Mammary epithelial cell (primary cell): ENCODE measurements around the gene ABHD12B.
"Not testable (repeated sequence)": the region's sequence is repeated elsewhere in the genome, so short reads cannot be mapped to it uniquely, and the experiment has no call there.

Source experiments
- EZH2 ChIP-seq: IDR thresholded peaks from 2 replicates; pipeline ENCODE4 v1.6.1; 2012; ENCODE audit warnings: low read length, inconsistent platforms, borderline replicate concordance
- TF ChIP-seq, protein P1 (sequence below), 2 donors: IDR thresholded peaks in 1 of 2; conservative IDR thresholded peaks in 1 of 2; 2 replicates each; pipeline ENCODE4 v1.5.1; 2011 to 2012; ENCODE audit warnings: inconsistent platforms in 2 of 2, low read length in 2 of 2, mild to moderate bottlenecking in 2 of 2, control low read depth in 1 of 2, low read depth in 1 of 2; ENCODE audit not compliant: insufficient read depth in 1 of 2; ENCODE audit errors: extremely low read depth in 1 of 2

DNA sequence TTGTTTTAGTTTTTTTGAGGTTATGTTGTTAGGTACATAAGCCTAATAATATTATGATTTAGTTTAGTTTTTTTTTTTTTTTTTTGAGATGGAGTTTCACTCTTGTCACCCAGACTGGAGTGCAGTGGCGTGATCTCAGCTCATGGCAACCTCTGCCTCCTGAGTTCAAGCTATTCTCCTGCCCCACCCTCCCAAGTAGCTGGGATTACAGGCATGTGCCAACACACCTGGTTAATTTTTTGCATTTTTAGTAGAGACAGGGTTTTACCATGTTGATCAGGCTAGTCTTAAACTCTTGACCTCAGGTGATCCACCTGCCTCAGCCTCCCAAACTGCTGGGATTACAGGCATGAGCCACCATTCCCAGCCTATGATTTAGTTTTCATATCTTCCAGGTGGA lies 25.2 kb downstream of the ABHD12B start:
- TF ChIP-seq, protein P1, sequence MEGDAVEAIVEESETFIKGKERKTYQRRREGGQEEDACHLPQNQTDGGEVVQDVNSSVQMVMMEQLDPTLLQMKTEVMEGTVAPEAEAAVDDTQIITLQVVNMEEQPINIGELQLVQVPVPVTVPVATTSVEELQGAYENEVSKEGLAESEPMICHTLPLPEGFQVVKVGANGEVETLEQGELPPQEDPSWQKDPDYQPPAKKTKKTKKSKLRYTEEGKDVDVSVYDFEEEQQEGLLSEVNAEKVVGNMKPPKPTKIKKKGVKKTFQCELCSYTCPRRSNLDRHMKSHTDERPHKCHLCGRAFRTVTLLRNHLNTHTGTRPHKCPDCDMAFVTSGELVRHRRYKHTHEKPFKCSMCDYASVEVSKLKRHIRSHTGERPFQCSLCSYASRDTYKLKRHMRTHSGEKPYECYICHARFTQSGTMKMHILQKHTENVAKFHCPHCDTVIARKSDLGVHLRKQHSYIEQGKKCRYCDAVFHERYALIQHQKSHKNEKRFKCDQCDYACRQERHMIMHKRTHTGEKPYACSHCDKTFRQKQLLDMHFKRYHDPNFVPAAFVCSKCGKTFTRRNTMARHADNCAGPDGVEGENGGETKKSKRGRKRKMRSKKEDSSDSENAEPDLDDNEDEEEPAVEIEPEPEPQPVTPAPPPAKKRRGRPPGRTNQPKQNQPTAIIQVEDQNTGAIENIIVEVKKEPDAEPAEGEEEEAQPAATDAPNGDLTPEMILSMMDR (conservative IDR thresholded peaks at IDR 0.05 in 1 of 2, IDR thresholded peaks at IDR 0.05 in 1 of 2; ENCODE audit: extremely low read depth in 1 of 2, insufficient read depth in 1 of 2, low read depth in 1 of 2, low read length in 2 of 2) = not testable (repeated sequence)
- not testable (repeated sequence) for TF ChIP-seq EZH2
